ENCODE results near the gene PLEKHA8. TPM values are rescaled to one million over a fixed set of nuclear protein-coding genes. Genes with fewer than 3 reads are reported as not detected.

The PLEKHA8 gene
- total and polyA plus RNA-seq, 2 of the 8 experiments (the other 6 are each of a cell fraction or from before 2014, with no cell fraction given), result 10.7 to 44.0 TPM

DNA sequence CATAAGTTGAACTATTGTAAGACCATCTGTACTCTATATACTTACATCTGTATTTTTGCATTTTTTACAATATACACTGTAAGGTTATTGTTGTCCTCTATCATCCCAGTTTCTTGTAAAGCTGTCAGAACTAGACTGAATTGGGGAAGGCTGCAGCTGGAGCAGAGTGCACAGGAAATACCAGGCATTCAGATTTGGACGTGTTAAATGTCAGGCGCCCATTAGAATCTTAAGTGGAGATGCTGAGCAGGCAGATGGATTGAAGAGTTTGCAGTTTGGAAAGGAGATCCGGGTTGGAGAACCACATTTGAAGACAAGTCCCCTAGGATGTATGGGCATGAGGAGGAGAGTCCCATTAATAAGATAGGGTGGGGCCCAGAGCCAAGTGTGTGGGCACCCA lies 147.0 kb downstream of the PLEKHA8 start:
- Histone ChIP-seq H3K4ac (replicated peaks; ENCODE audit: insufficient read length, low read depth, low read length) (no peak overlapping the region), H2BK20ac (ENCODE audit: low read length) (no peak overlapping the region), H3K23me2 (ENCODE audit: low read depth, low read length) (no peaks in the 10 kb centered on the region), H3K4me2 (ENCODE audit: insufficient read depth in 1 of 2, low read depth in 2 of 2, low read length in 2 of 2) (no peak overlapping the region), H4K91ac (replicated peaks; ENCODE audit: insufficient read length, low read length) (no peak overlapping the region), H3K9me3 (ENCODE audit: insufficient read depth in 2 of 2, low read depth in 1 of 2, low read length in 1 of 2) (no peaks in the 10 kb centered on the region), H2BK120ac (replicated peaks; ENCODE audit: low read depth, low read length) (no peak overlapping the region), H3K9ac (replicated peaks in 1 of 4; ENCODE audit: extremely low read depth in 1 of 4, low read depth in 3 of 4, low read length in 3 of 4) (no peak overlapping the region), H3K56ac (replicated peaks; ENCODE audit: insufficient read length, low read depth, low read length) (no peak overlapping the region), H2BK15ac (ENCODE audit: low read length) (no peak overlapping the region), H3K79me1 (ENCODE audit: low read depth, low read length) (no peaks in the 10 kb centered on the region), H2AK5ac (ENCODE audit: low read depth, low read length) (no peak overlapping the region), H3K23ac (ENCODE audit: insufficient read length) (no peak overlapping the region), H3K36me3 (ENCODE audit: control insufficient read depth in 2 of 4, insufficient read depth in 4 of 4, low read length in 3 of 4) (no peaks in the 10 kb centered on the region), H3K79me2 (ENCODE audit: control insufficient read depth in 1 of 2, insufficient read depth in 2 of 2, low read length in 2 of 2) (no peaks in the 10 kb centered on the region), H4K20me1 (replicated peaks in 1 of 2; ENCODE audit: control insufficient read depth in 1 of 2, insufficient read depth in 2 of 2, low read length in 2 of 2) (no peaks in the 10 kb centered on the region), H3K27me3 (replicated peaks in 1 of 4; ENCODE audit: control insufficient read depth in 3 of 4, extremely low read depth in 1 of 4, insufficient read depth in 3 of 4, low read length in 3 of 4) (no peaks in the 10 kb centered on the region; a peak in 2 of 7 replicates), H3K14ac (ENCODE audit: insufficient read length) (no peak overlapping the region), H3K4me1 (replicated peaks in 1 of 4; ENCODE audit: control insufficient read depth in 3 of 4, insufficient read depth in 4 of 4, low read length in 3 of 4) (peaks cover 0 to 2% (median 1%) of the 10 kb centered on the region in 4 experiments; a peak in 3 of 7 replicates), H2BK5ac (ENCODE audit: low read depth, low read length) (no peak overlapping the region), H3K18ac (ENCODE audit: extremely low read depth, low read length) (no peak overlapping the region), H4K8ac (ENCODE audit: extremely low read depth, insufficient read depth, low read length) (no peak overlapping the region), H2AFZ (ENCODE audit: low read length) (no peak overlapping the region), H4K5ac (ENCODE audit: insufficient read length, low read depth, low read length) (no peak overlapping the region), H3K27ac (ENCODE audit: low read depth, low read length) (no peak overlapping the region), H2BK12ac (ENCODE audit: low read depth, low read length) (no peak overlapping the region), H3K4me3 (ENCODE audit: extremely low read depth in 1 of 4, insufficient read depth in 2 of 4, low read depth in 3 of 4, low read length in 4 of 4) (no peak overlapping the region)
- CTCF ChIA-PET (ENCODE audit: partially characterized antibody), result interaction anchor here (0.9 to 7.3 kb wide), 4 partner anchors 12 to 389 kb away, joined by 3 to 45 read pairs (median 3); no protein-coding TSS in a partner anchor
- no peak for FAIRE-seq
- no peak for DNase-seq (ENCODE audit: low read depth in 1 of 2, low spot score in 2 of 2)
- POLR2A ChIA-PET (ENCODE audit: partially characterized antibody), result interaction anchor here (0.6 kb wide), 1 partner anchor 96 kb away, joined by 3 read pairs; no protein-coding TSS in a partner anchor
- 85% methylated on average over 3 of the region's 3 CpGs; no CpG with 5 or more reads in 1 of the 2 experiments for WGBS, 2 experiments (ENCODE audit: extremely low coverage in 1 of 2, insufficient coverage in 1 of 2, insufficient read length in 1 of 2, insufficient replicate concordance in 2 of 2, low coverage in 1 of 2, low lambda C conversion rate in 2 of 2, missing lambda C conversion rate in 1 of 2)
- TF ChIP-seq SIRT6 (IDR thresholded peaks at IDR 0.05; ENCODE audit: low read length) (no peak), ASH2L (IDR thresholded peaks at IDR 0.05; ENCODE audit: low read length) (no peak), YY1 (IDR thresholded peaks at IDR 0.05; ENCODE audit: low read depth, low read length) (no peak), TCF12 (IDR thresholded peaks at IDR 0.05; ENCODE audit: low read depth, low read length) (no peak), SP4 (IDR thresholded peaks at IDR 0.05; ENCODE audit: low read length) (no peak), MAFK (IDR thresholded peaks at IDR 0.05; ENCODE audit: low read depth, low read length) (no peak)
